Tibial nerve (tissue), 4 donors: ENCODE measurements around the gene KLHL26. TPM values are rescaled to one million over a fixed set of nuclear protein-coding genes. Genes with fewer than 3 reads are reported as not detected.

Source experiments
- DNase-seq, 2 donors: peaks; one replicate each; pipeline ENCODE4 v3.0.0-alpha.2; 2019; ENCODE audit warnings: low spot score in 2 of 2
- H3K27ac ChIP-seq, 4 donors: fragments of 200-600 bp; sonication (generic) in 3 of 4; one replicate each; pipeline ENCODE4 v1.5.1; 2017 to 2019; ENCODE audit warnings: mild to moderate bottlenecking in 1 of 4
- H3K27me3 ChIP-seq, 2 donors: fragments of 200-600 bp; sonication (generic) in 1 of 2; one replicate each; pipeline versions ENCODE4 v1.5.1 to v1.6.0; 2017 to 2019
- H3K36me3 ChIP-seq, 3 donors: fragments of 200-600 bp; sonication (generic); one replicate each; pipeline ENCODE4 v1.5.1; 2018 to 2019
- H3K4me1 ChIP-seq, 4 donors: fragments of 200-600 bp; sonication (generic) in 3 of 4; one replicate each; pipeline ENCODE4 v1.5.1; 2017 to 2019
- H3K4me3 ChIP-seq, 4 donors: fragments of 200-600 bp; sonication (generic) in 3 of 4; one replicate each; pipeline ENCODE4 v1.5.1; 2017 to 2019; ENCODE audit warnings: mild to moderate bottlenecking in 1 of 4, moderate library complexity in 1 of 4
- H3K9me3 ChIP-seq, 4 donors: fragments of 200-600 bp; sonication (generic) in 3 of 4; one replicate each; pipeline ENCODE4 v1.5.1; 2017 to 2019
- EP300 ChIP-seq, 2 donors: sonication (generic); formaldehyde crosslinking; IDR thresholded peaks; one replicate each; pipeline ENCODE4 v1.6.1; 2017; ENCODE audit warnings: antibody characterized with exemption in 2 of 2, mild to moderate bottlenecking in 1 of 2
- POLR2A ChIP-seq, 2 donors: fragments of 450-650 bp; IDR thresholded peaks; one replicate each; pipeline ENCODE4 v1.6.1; 2017; ENCODE audit warnings: antibody characterized with exemption in 2 of 2, mild to moderate bottlenecking in 2 of 2, moderate library complexity in 2 of 2
- WGBS, 2 donors: methylation state at CpG; one replicate each; pipeline ENCODE4 v1.1.5; 2018; 5-methylcytosine and 5-hydroxymethylcytosine counted together
- total RNA-seq, 4 donors: library from RNA; depleted of rRNA; stranded (reverse); fragments of >200 nt; gene quantifications; one replicate each; pipeline ENCODE4 v1.1.0, GENCODE V29; 2016
- TF ChIP-seq, protein P1 (sequence below), 5 experiments: fragments of 200-600 bp in 3 of 5; fragments of 450-650 bp in 2 of 5; sonication (generic) in 3 of 5; IDR thresholded peaks; one replicate each; pipeline ENCODE4 v1.5.1; 2016 to 2019; ENCODE audit warnings: antibody characterized with exemption in 5 of 5, mild to moderate bottlenecking in 3 of 5, moderate library complexity in 2 of 5

Gene KLHL26
- total RNA-seq, 4 donors from 2014 or later, result 12.9 to 38.4 (median 15.1) TPM

DNA sequence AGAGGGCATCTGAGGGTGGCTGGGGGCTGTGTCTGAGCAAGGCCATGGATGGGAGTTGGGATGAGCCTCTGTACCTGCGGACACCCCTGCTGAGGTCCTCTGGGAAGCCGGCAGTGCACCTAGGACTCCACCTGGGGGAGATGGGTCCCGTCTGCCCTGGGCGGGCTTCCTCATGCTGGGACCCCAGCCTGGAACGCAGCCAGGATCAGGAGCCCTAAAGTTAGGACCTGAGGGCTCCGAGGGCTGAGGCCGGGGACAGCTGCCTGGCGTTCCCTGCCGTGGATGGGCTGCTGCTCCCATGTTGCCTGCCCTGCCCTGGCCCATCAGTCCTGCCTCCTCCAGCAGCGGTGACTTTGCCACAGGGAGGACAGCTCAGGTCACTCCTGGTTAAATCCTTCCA, 72.7 kb downstream of the KLHL26 start:
- no peak for DNase-seq
- Histone ChIP-seq H3K4me3 (no peak overlapping the region), H3K9me3 (no peaks in the 10 kb centered on the region), H3K27ac (no peak overlapping the region), H3K36me3 (no peaks in the 10 kb centered on the region), H3K4me1 (peaks cover 0 to 45% (median 4%) of the 10 kb centered on the region in 4 donors), H3K27me3 (no peaks in the 10 kb centered on the region)
- WGBS, 2 donors, result 84 to 86% methylated on average over 9 to 10 of the region's 10 CpGs
- no peak for TF ChIP-seq EP300 (IDR thresholded peaks at IDR 0.05)
- no peak for TF ChIP-seq POLR2A (IDR thresholded peaks at IDR 0.05)
- TF ChIP-seq, protein P1, sequence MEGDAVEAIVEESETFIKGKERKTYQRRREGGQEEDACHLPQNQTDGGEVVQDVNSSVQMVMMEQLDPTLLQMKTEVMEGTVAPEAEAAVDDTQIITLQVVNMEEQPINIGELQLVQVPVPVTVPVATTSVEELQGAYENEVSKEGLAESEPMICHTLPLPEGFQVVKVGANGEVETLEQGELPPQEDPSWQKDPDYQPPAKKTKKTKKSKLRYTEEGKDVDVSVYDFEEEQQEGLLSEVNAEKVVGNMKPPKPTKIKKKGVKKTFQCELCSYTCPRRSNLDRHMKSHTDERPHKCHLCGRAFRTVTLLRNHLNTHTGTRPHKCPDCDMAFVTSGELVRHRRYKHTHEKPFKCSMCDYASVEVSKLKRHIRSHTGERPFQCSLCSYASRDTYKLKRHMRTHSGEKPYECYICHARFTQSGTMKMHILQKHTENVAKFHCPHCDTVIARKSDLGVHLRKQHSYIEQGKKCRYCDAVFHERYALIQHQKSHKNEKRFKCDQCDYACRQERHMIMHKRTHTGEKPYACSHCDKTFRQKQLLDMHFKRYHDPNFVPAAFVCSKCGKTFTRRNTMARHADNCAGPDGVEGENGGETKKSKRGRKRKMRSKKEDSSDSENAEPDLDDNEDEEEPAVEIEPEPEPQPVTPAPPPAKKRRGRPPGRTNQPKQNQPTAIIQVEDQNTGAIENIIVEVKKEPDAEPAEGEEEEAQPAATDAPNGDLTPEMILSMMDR (IDR thresholded peaks at IDR 0.05), result no peak

DNA sequence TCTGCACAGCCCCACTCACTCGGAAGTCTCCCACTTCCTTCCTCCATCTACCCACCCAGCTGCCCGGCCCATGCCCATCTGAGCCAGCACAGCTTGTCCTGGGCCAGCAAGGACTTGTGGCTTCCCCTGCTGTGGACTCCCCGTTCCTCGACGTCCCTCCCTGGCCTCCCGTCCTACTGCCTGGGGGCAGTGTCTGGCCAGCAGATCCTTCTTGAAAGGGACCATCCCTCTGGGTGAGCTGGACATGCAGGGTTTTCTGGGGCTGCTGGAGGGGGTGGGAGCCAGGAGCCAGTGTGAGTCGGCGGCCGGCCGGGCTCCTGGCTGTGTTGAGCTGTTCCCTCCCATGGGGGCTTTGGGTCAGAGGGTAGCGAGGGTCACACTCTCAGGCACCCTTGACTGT, 73.4 kb downstream of the KLHL26 start:
- Histone ChIP-seq H3K4me3 (no peak overlapping the region), H3K9me3 (no peaks in the 10 kb centered on the region), H3K27me3 (no peaks in the 10 kb centered on the region), H3K36me3 (no peaks in the 10 kb centered on the region), H3K4me1 (peaks cover 0 to 45% (median 4%) of the 10 kb centered on the region in 4 donors), H3K27ac (no peak overlapping the region)
- 62 to 72% methylated on average over 11 of the region's 11 CpGs for WGBS, 2 donors
- no peak for DNase-seq
- no peak for TF ChIP-seq POLR2A (IDR thresholded peaks at IDR 0.05)
- TF ChIP-seq, protein P1 (IDR thresholded peaks at IDR 0.05), result no peak
- TF ChIP-seq EP300 (IDR thresholded peaks at IDR 0.05), result no peak

DNA sequence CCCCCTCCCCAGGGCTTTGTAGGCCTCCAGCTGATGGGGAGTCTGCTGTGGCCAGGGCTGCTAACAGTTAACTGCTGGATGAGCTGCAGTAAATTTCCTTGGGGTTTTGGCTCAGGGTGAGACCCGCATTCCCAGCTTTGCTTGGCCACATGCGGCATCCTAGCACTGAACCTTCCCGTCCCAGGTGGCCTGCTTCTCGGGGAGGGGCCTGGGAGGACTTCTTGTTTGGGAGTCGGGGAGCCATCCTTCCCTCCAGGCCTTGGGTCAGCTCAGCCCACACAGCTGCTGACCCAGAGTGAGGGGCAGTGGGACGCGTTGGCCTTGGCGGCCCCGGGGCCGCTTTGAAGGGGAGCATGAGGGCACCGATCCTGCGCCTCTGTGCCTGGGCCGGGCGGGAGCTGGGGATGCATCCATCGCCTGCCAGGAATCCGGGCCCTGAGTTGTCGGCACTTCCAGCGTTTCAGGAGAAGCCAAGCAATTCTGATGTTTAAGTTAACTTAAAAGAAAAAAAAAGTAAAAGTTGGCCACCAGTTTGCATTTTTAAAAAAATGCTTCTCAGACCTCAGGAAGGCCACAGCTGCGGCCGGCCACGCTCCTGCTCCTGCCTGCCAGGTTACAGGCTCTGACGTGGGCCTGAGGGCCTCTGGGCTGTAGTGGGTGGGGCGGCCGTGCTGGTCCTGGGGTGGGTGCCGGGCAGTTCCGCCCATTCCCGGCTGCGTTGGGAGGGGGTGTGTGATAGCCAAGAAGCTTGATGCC, 74.3 kb downstream of the KLHL26 start:
- DNase-seq, result peak; percentile 32 to 38
- peaks cover 0 to 45% (median 4%) of the 10 kb centered on the region in 4 donors for H3K4me1 ChIP-seq
- no peaks in the 10 kb centered on the region for H3K27me3 ChIP-seq
- H3K4me3 ChIP-seq, result no peak overlapping the region
- no peaks in the 10 kb centered on the region for H3K9me3 ChIP-seq
- 46 to 55% methylated on average over 26 to 28 of the region's 28 CpGs for WGBS, 2 donors
- peaks cover 0 to 6% (median 0%) of the 10 kb centered on the region in 3 donors for H3K36me3 ChIP-seq
- no peak for TF ChIP-seq POLR2A (IDR thresholded peaks at IDR 0.05)
- peak in 1 of 2 donors; percentile 16 for TF ChIP-seq EP300 (IDR thresholded peaks at IDR 0.05)
- H3K27ac ChIP-seq, result peak overlapping the region in 1 of 4 donors; percentile 72

DNA sequence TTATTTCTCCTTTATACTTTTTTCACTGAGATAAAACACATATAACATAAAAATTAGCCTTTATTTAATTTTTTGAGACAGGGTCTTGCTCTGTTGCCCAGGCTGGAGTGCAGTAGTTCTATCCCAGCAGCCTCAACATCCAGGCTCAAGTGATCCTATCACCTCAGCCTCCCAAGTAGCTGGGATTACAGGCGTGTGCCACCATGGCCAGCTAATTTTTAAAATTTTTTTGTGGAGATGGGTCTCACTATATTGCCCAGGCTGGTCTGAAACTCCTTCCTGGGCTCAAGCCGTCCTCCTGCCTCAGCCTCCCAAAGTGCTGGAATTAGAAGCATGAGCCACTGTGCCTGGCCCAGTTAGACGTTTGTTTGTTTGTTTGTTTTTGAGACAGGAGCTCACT, 75.1 kb downstream of the KLHL26 start:
- no peaks in the 10 kb centered on the region for H3K9me3 ChIP-seq
- 90 to 91% methylated on average over 3 of the region's 3 CpGs for WGBS, 2 donors
- no peak for DNase-seq
- TF ChIP-seq, protein P1 (IDR thresholded peaks at IDR 0.05), result no peak
- TF ChIP-seq POLR2A (IDR thresholded peaks at IDR 0.05), result no peak
- H3K27me3 ChIP-seq, result no peaks in the 10 kb centered on the region
- H3K27ac ChIP-seq, result peak overlapping the region in 1 of 4 donors; percentile 72
- H3K4me1 ChIP-seq, result peaks cover 0 to 42% (median 4%) of the 10 kb centered on the region in 4 donors
- no peak overlapping the region for H3K4me3 ChIP-seq
- peaks cover 0 to 6% (median 0%) of the 10 kb centered on the region in 3 donors for H3K36me3 ChIP-seq

DNA sequence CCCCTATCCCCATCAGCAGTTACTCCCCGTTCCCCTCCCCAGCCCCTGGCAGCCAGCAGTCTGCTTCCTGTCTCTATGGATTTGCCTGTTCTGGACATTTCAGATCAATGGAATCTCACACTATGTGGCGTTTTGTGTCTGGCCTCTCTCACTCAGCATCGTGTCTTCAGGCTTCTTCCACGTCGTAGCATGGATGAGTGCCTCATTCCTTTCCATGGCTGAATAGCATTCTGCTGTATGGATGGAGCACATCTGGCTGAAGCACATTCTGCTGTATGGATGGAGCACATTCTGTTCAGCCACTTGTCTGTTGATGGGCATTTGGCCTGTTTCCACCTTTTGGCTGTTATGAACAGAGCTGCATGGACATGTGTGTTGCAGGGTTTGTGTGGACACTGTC, 76.2 kb downstream of the KLHL26 start:
- Histone ChIP-seq H3K9me3 (no peaks in the 10 kb centered on the region), H3K27me3 (no peaks in the 10 kb centered on the region), H3K4me3 (no peak overlapping the region), H3K27ac (no peak overlapping the region), H3K4me1 (peaks cover 0 to 50% (median 4%) of the 10 kb centered on the region in 4 donors), H3K36me3 (peaks cover 0 to 6% (median 0%) of the 10 kb centered on the region in 3 donors)
- 43 to 55% methylated on average over 5 of the region's 5 CpGs for whole genome bisulfite sequencing, 2 donors
- TF ChIP-seq POLR2A (IDR thresholded peaks at IDR 0.05), result no peak
- no peak for TF ChIP-seq EP300 (IDR thresholded peaks at IDR 0.05)
- TF ChIP-seq, protein P1 (IDR thresholded peaks at IDR 0.05), result no peak
- DNase-seq, result no peak
